Karpas-422 (cell line): Measurements from ENCODE around the gene NELL2. TPM values are rescaled to one million over a fixed set of nuclear protein-coding genes. Genes with fewer than 3 reads are reported as not detected.
A peak's percentile ranks its signal among the peaks of the same experiment; 100 is the strongest.
"Not testable (repeated sequence)": the region's sequence is repeated elsewhere in the genome, so short reads cannot be mapped to it uniquely, and the experiment has no call there.

ENCODE experiments used
- DNase-seq: peaks from one replicate; pipeline ENCODE4 v3.0.0-alpha.2; 2015
- H2AFZ ChIP-seq: fragments of 200-600 bp; sonication (generic); 2 replicates; pipeline ENCODE4 v1.6.1; 2014; ENCODE audit warnings: antibody characterized with exemption, low read length, mixed read lengths
- H3K27ac ChIP-seq: fragments of 200-600 bp; sonication (generic); 2 replicates; pipeline ENCODE4 v1.5.1; 2014; ENCODE audit warnings: mild to moderate bottlenecking, low read length, moderate library complexity
- H3K27me3 ChIP-seq: fragments of 200-600 bp; sonication (generic); 2 replicates; pipeline ENCODE4 v1.6.1; 2014; ENCODE audit warnings: low read length, mixed read lengths
- H3K36me3 ChIP-seq: fragments of 200-600 bp; sonication (generic); 2 replicates; pipeline ENCODE4 v1.6.1; 2014; ENCODE audit warnings: low read length, mixed read lengths; ENCODE audit not compliant: insufficient read depth
- H3K4me1 ChIP-seq: fragments of 200-600 bp; sonication (generic); 2 replicates; pipeline ENCODE4 v1.6.1; 2014; ENCODE audit warnings: mild to moderate bottlenecking, low read length, mixed read lengths
- H3K4me2 ChIP-seq: fragments of 200-600 bp; sonication (generic); 2 replicates; pipeline ENCODE4 v1.6.1; 2014; ENCODE audit warnings: low read length, low read depth, mild to moderate bottlenecking; ENCODE audit not compliant: poor library complexity, severe bottlenecking
- H3K4me3 ChIP-seq: fragments of 200-600 bp; sonication (generic); 2 replicates; pipeline ENCODE4 v1.5.1; 2014; ENCODE audit warnings: mild to moderate bottlenecking, antibody characterized with exemption, low read length, mixed read lengths
- H3K79me2 ChIP-seq: fragments of 200-600 bp; sonication (generic); 2 replicates; pipeline ENCODE4 v1.6.1; 2014; ENCODE audit warnings: mild to moderate bottlenecking, low read length, mixed read lengths
- H3K9ac ChIP-seq: fragments of 200-600 bp; sonication (generic); 2 replicates; pipeline ENCODE4 v1.6.0; 2014; ENCODE audit warnings: low read length
- H3K9me2 ChIP-seq: fragments of 200-600 bp; sonication (generic), shearing (Covaris generic); replicated peaks from 2 replicates; pipeline ENCODE4 v1.6.0; 2014; ENCODE audit warnings: mild to moderate bottlenecking, low read length, moderate library complexity; ENCODE audit not compliant: insufficient read depth
- H3K9me3 ChIP-seq: fragments of 300-700, 200-600 bp; sonication (generic); 2 replicates; pipeline ENCODE4 v1.6.1; 2014; ENCODE audit warnings: low read length, mixed read lengths
- H4K20me1 ChIP-seq: fragments of 200-600 bp; sonication (generic); 2 replicates; pipeline ENCODE4 v1.6.1; 2014; ENCODE audit warnings: mild to moderate bottlenecking, antibody characterized with exemption, low read length, low read depth; ENCODE audit not compliant: insufficient read depth
- total RNA-seq: library from RNA; depleted of rRNA; stranded (reverse); fragments of >200 nt; shearing (Covaris generic); gene quantifications from 2 replicates; pipeline ENCODE4 v1.2.3, GENCODE V29; 2014; ENCODE audit warnings: low replicate concordance

The NELL2 gene
- total RNA-seq, 1 experiment from 2014 or later, result 188 TPM

GRCh38 chr12:44703182-44703910 lies 172.8 kb downstream of the NELL2 start:
- H3K4me3 ChIP-seq, result no peak overlapping the region
- no peaks in the 10 kb centered on the region for H3K79me2 ChIP-seq
- no peak overlapping the region for H3K9ac ChIP-seq
- H3K4me2 ChIP-seq, result no peak overlapping the region
- no peak overlapping the region for H2AFZ ChIP-seq
- H3K27me3 ChIP-seq, result no peaks in the 10 kb centered on the region
- H3K27ac ChIP-seq, result no peak overlapping the region
- H3K9me2 ChIP-seq, result no peaks in the 10 kb centered on the region
- H3K36me3 ChIP-seq, result 0 out of 2 replicates have a peak, but pooled peaks cover 19% of the 10 kb centered on the region
- H4K20me1 ChIP-seq, result no peaks in the 10 kb centered on the region
- peaks cover 16% of the 10 kb centered on the region for H3K4me1 ChIP-seq
- H3K9me3 ChIP-seq, result no peaks in the 10 kb centered on the region
- DNase-seq, result no peak

- H4K20me1 ChIP-seq, result no peaks in the 10 kb centered on the region
- H3K4me1 ChIP-seq, result peaks cover 3% of the 10 kb centered on the region; the same call in 1 of the 2 replicates
- H3K27ac ChIP-seq, result no peak overlapping the region
Measured at GRCh38 chr12:44697511-44697910, 178.6 kb downstream of the NELL2 start.

GRCh38 chr12:44696542-44696941 lies 179.6 kb downstream of the NELL2 start:
- Histone ChIP-seq H3K9ac (no peak overlapping the region), H3K9me3 (no peaks in the 10 kb centered on the region), H3K4me3 (no peak overlapping the region), H3K27me3 (no peaks in the 10 kb centered on the region), H3K27ac (no peak overlapping the region), H4K20me1 (no peaks in the 10 kb centered on the region), H3K9me2 (no peaks in the 10 kb centered on the region), H3K4me2 (no peak overlapping the region), H2AFZ (no peak overlapping the region), H3K4me1 (peaks cover 3% of the 10 kb centered on the region; the same call in 1 of the 2 replicates), H3K79me2 (no peaks in the 10 kb centered on the region), H3K36me3 (peaks cover 11% of the 10 kb centered on the region; the same call in 1 of the 2 replicates)
- DNase-seq, result no peak

More at GRCh38 chr12:44697511-44697910, 178.6 kb downstream of the NELL2 start:
- Histone ChIP-seq H3K27me3 (no peaks in the 10 kb centered on the region), H3K4me2 (no peak overlapping the region), H3K9ac (no peak overlapping the region), H3K36me3 (peaks cover 10% of the 10 kb centered on the region; the same call in 1 of the 2 replicates), H3K79me2 (no peaks in the 10 kb centered on the region), H2AFZ (no peak overlapping the region), H3K9me2 (no peaks in the 10 kb centered on the region), H3K9me3 (no peaks in the 10 kb centered on the region), H3K4me3 (no peak overlapping the region)
- DNase-seq, result no peak

GRCh38 chr12:44694017-44694416 lies 182.1 kb downstream of the NELL2 start:
- Histone ChIP-seq H3K4me1 (peaks cover 3% of the 10 kb centered on the region; the same call in 1 of the 2 replicates), H2AFZ (0 out of 2 replicates have a peak overlapping the region, but pooled peaks have one; percentile 13), H3K4me3 (no peak overlapping the region), H4K20me1 (no peaks in the 10 kb centered on the region), H3K9ac (no peak overlapping the region), H3K27ac (no peak overlapping the region), H3K9me2 (no peaks in the 10 kb centered on the region), H3K36me3 (peaks cover 16% of the 10 kb centered on the region; the same call in 1 of the 2 replicates), H3K4me2 (no peak overlapping the region), H3K27me3 (no peaks in the 10 kb centered on the region), H3K9me3 (no peaks in the 10 kb centered on the region), H3K79me2 (no peaks in the 10 kb centered on the region)
- DNase-seq, result no peak

GRCh38 chr12:44689587-44689986 lies 186.5 kb downstream of the NELL2 start:
- Histone ChIP-seq H3K9me3 (no peaks in the 10 kb centered on the region), H3K4me2 (no peak overlapping the region), H3K9ac (no peak overlapping the region)

GRCh38 chr12:44686821-44687432 lies 189.2 kb downstream of the NELL2 start:
- not testable (repeated sequence) for H3K27me3 ChIP-seq, H4K20me1 ChIP-seq, H3K9me2 ChIP-seq, H3K27ac ChIP-seq, H3K9ac ChIP-seq, H3K4me1 ChIP-seq, H3K4me3 ChIP-seq, DNase-seq, H3K79me2 ChIP-seq, H2AFZ ChIP-seq, H3K9me3 ChIP-seq, H3K4me2 ChIP-seq
- peaks cover 19% of the 10 kb centered on the region for H3K36me3 ChIP-seq

More at GRCh38 chr12:44689587-44689986, 186.5 kb downstream of the NELL2 start:
- Histone ChIP-seq H3K27ac (no peak overlapping the region), H3K4me3 (no peak overlapping the region), H3K79me2 (no peaks in the 10 kb centered on the region), H2AFZ (no peak overlapping the region), H4K20me1 (no peaks in the 10 kb centered on the region), H3K9me2 (no peaks in the 10 kb centered on the region), H3K4me1 (peaks cover under 1% of the 10 kb centered on the region; the same call in 1 of the 2 replicates), H3K27me3 (no peaks in the 10 kb centered on the region), H3K36me3 (peaks cover 19% of the 10 kb centered on the region)
- no peak for DNase-seq

- H3K36me3 ChIP-seq, result no peaks in the 10 kb centered on the region
- H3K9me3 ChIP-seq, result no peaks in the 10 kb centered on the region
- no peaks in the 10 kb centered on the region for H4K20me1 ChIP-seq
- peaks cover 53% of the 10 kb centered on the region for H3K4me1 ChIP-seq
- H3K4me2 ChIP-seq, result peak overlapping the region; percentile 36
- H3K9me2 ChIP-seq, result no peaks in the 10 kb centered on the region
- peak overlapping the region; percentile 62 for H2AFZ ChIP-seq
- 0 out of 2 replicates have a peak overlapping the region, but pooled peaks have one; percentile 20 for H3K9ac ChIP-seq
- peak overlapping the region; percentile 67 for H3K27ac ChIP-seq
- peaks cover 14% of the 10 kb centered on the region for H3K79me2 ChIP-seq
- no peak overlapping the region for H3K4me3 ChIP-seq
- no peak for DNase-seq
- no peaks in the 10 kb centered on the region for H3K27me3 ChIP-seq
Measured at GRCh38 chr12:44677724-44678123, 198.4 kb downstream of the NELL2 start.

GRCh38 chr12:44674875-44675274 lies 201.2 kb downstream of the NELL2 start:
- Histone ChIP-seq H3K9ac (no peak overlapping the region), H3K9me3 (no peaks in the 10 kb centered on the region), H3K4me2 (no peak overlapping the region), H3K27me3 (no peaks in the 10 kb centered on the region), H3K79me2 (peaks cover 40% of the 10 kb centered on the region), H3K4me3 (no peak overlapping the region), H3K36me3 (peaks cover 4% of the 10 kb centered on the region; the same call in 1 of the 2 replicates), H3K9me2 (no peaks in the 10 kb centered on the region), H3K27ac (peak overlapping the region; percentile 12; the same call in 1 of the 2 replicates), H4K20me1 (no peaks in the 10 kb centered on the region), H3K4me1 (peaks cover 47% of the 10 kb centered on the region), H2AFZ (peak overlapping the region; percentile 47; the same call in 1 of the 2 replicates)
- DNase-seq, result no peak
